ENCODE results near the gene BST1. TPM values are rescaled to one million over a fixed set of nuclear protein-coding genes. Genes with fewer than 3 reads are reported as not detected.
"Not testable (repeated sequence)": the region's sequence is repeated elsewhere in the genome, so short reads cannot be mapped to it uniquely, and the experiment has no call there.

Gene BST1
- total and polyA plus RNA-seq, 9 donors, result 4.0 to 7.9 (median 4.9) TPM

GRCh38 chr4:15755321-15756155 is 52.7 kb downstream of the BST1 start:
- WGBS (ENCODE audit: insufficient coverage), result no CpG with 5 or more reads among the region's 4 CpGs
- no peaks in the 10 kb centered on the region for H3K36me3 ChIP-seq (ENCODE audit: control insufficient read depth, insufficient read depth, low read length)

GRCh38 chr4:15756361-15756861 is 53.5 kb downstream of the BST1 start:
- no peaks in the 10 kb centered on the region for H3K27me3 ChIP-seq (ENCODE audit: control insufficient read depth, insufficient read depth, low read length)
- 78% methylated on average over 3 of the region's 6 CpGs for WGBS (ENCODE audit: insufficient coverage)
- DNase-seq, result peak; percentile 14
- no peaks in the 10 kb centered on the region for H3K36me3 ChIP-seq (ENCODE audit: control insufficient read depth, insufficient read depth, low read length)
- H3K9me3 ChIP-seq (replicated peaks; ENCODE audit: control insufficient read depth, low read depth, low read length), result no peaks in the 10 kb centered on the region
- H3K27ac ChIP-seq (ENCODE audit: low read length), result no peak overlapping the region
- H3K4me3 ChIP-seq (ENCODE audit: low read length), result no peak overlapping the region
- H3K4me1 ChIP-seq (ENCODE audit: control insufficient read depth, insufficient read depth, low read length), result no peaks in the 10 kb centered on the region

More at GRCh38 chr4:15755321-15756155, 52.7 kb downstream of the BST1 start:
- Histone ChIP-seq H3K4me3 (ENCODE audit: low read length) (no peak overlapping the region), H3K27ac (ENCODE audit: low read length) (no peak overlapping the region), H3K27me3 (ENCODE audit: control insufficient read depth, insufficient read depth, low read length) (no peaks in the 10 kb centered on the region), H3K4me1 (ENCODE audit: control insufficient read depth, insufficient read depth, low read length) (no peaks in the 10 kb centered on the region), H3K9me3 (replicated peaks; ENCODE audit: control insufficient read depth, low read depth, low read length) (no peaks in the 10 kb centered on the region)
- no peak for DNase-seq

GRCh38 chr4:15757054-15757453 is 54.2 kb downstream of the BST1 start:
- Histone ChIP-seq H3K36me3 (ENCODE audit: control insufficient read depth, insufficient read depth, low read length) (no peaks in the 10 kb centered on the region), H3K9me3 (replicated peaks; ENCODE audit: control insufficient read depth, low read depth, low read length) (no peaks in the 10 kb centered on the region), H3K27me3 (ENCODE audit: control insufficient read depth, insufficient read depth, low read length) (no peaks in the 10 kb centered on the region), H3K4me1 (ENCODE audit: control insufficient read depth, insufficient read depth, low read length) (no peaks in the 10 kb centered on the region), H3K4me3 (ENCODE audit: low read length) (no peak overlapping the region), H3K27ac (ENCODE audit: low read length) (no peak overlapping the region)
- no peak for DNase-seq
- WGBS (ENCODE audit: insufficient coverage), result 80% methylated on average over 1 of the region's 4 CpGs

GRCh38 chr4:15758294-15758693 is 55.4 kb downstream of the BST1 start:
- Histone ChIP-seq H3K27ac (ENCODE audit: low read length) (no peak overlapping the region), H3K9me3 (replicated peaks; ENCODE audit: control insufficient read depth, low read depth, low read length) (no peaks in the 10 kb centered on the region), H3K27me3 (ENCODE audit: control insufficient read depth, insufficient read depth, low read length) (no peaks in the 10 kb centered on the region), H3K4me1 (ENCODE audit: control insufficient read depth, insufficient read depth, low read length) (no peaks in the 10 kb centered on the region), H3K4me3 (ENCODE audit: low read length) (no peak overlapping the region), H3K36me3 (ENCODE audit: control insufficient read depth, insufficient read depth, low read length) (no peaks in the 10 kb centered on the region)
- DNase-seq, result no peak
- WGBS (ENCODE audit: insufficient coverage), result 86% methylated on average over 2 of the region's 4 CpGs

GRCh38 chr4:15762460-15762859 is 59.6 kb downstream of the BST1 start:
- not testable (repeated sequence) for H3K27me3 ChIP-seq (ENCODE audit: control insufficient read depth, insufficient read depth, low read length); H3K4me1 ChIP-seq (ENCODE audit: control insufficient read depth, insufficient read depth, low read length); H3K9me3 ChIP-seq (replicated peaks; ENCODE audit: control insufficient read depth, low read depth, low read length); H3K4me3 ChIP-seq (ENCODE audit: low read length); DNase-seq; H3K27ac ChIP-seq (ENCODE audit: low read length); H3K36me3 ChIP-seq (ENCODE audit: control insufficient read depth, insufficient read depth, low read length)

GRCh38 chr4:15765391-15765790 is 62.5 kb downstream of the BST1 start:
- no peak for DNase-seq
- Histone ChIP-seq H3K36me3 (ENCODE audit: control insufficient read depth, insufficient read depth, low read length) (no peaks in the 10 kb centered on the region), H3K9me3 (replicated peaks; ENCODE audit: control insufficient read depth, low read depth, low read length) (no peaks in the 10 kb centered on the region), H3K4me1 (ENCODE audit: control insufficient read depth, insufficient read depth, low read length) (no peaks in the 10 kb centered on the region), H3K27ac (ENCODE audit: low read length) (no peak overlapping the region), H3K4me3 (ENCODE audit: low read length) (no peak overlapping the region), H3K27me3 (ENCODE audit: control insufficient read depth, insufficient read depth, low read length) (no peaks in the 10 kb centered on the region)
- WGBS (ENCODE audit: insufficient coverage), result 69% methylated on average over 6 of the region's 6 CpGs

GRCh38 chr4:15765910-15766697 is 63.2 kb downstream of the BST1 start:
- Histone ChIP-seq H3K27ac (ENCODE audit: low read length) (no peak overlapping the region), H3K4me3 (ENCODE audit: low read length) (no peak overlapping the region), H3K4me1 (ENCODE audit: control insufficient read depth, insufficient read depth, low read length) (no peaks in the 10 kb centered on the region), H3K9me3 (replicated peaks; ENCODE audit: control insufficient read depth, low read depth, low read length) (no peaks in the 10 kb centered on the region), H3K27me3 (ENCODE audit: control insufficient read depth, insufficient read depth, low read length) (no peaks in the 10 kb centered on the region), H3K36me3 (ENCODE audit: control insufficient read depth, insufficient read depth, low read length) (no peaks in the 10 kb centered on the region)
- 60% methylated on average over 3 of the region's 6 CpGs for WGBS (ENCODE audit: insufficient coverage)
- no peak for DNase-seq

GRCh38 chr4:15766821-15767220 is 64.0 kb downstream of the BST1 start:
- Histone ChIP-seq H3K9me3 (replicated peaks; ENCODE audit: control insufficient read depth, low read depth, low read length) (no peaks in the 10 kb centered on the region), H3K27me3 (ENCODE audit: control insufficient read depth, insufficient read depth, low read length) (no peaks in the 10 kb centered on the region), H3K27ac (ENCODE audit: low read length) (no peak overlapping the region), H3K36me3 (ENCODE audit: control insufficient read depth, insufficient read depth, low read length) (no peaks in the 10 kb centered on the region), H3K4me3 (ENCODE audit: low read length) (no peak overlapping the region), H3K4me1 (ENCODE audit: control insufficient read depth, insufficient read depth, low read length) (no peaks in the 10 kb centered on the region)
- no peak for DNase-seq
- WGBS (ENCODE audit: insufficient coverage), result 83% methylated on average over 5 of the region's 8 CpGs

GRCh38 chr4:15769202-15769601 is 66.3 kb downstream of the BST1 start:
- WGBS (ENCODE audit: insufficient coverage), result 63% methylated on average over 2 of the region's 2 CpGs
- H3K27me3 ChIP-seq (ENCODE audit: control insufficient read depth, insufficient read depth, low read length), result peaks cover 1% of the 10 kb centered on the region
- H3K4me1 ChIP-seq (ENCODE audit: control insufficient read depth, insufficient read depth, low read length), result no peaks in the 10 kb centered on the region

More at GRCh38 chr4:15769202-15769601, 66.3 kb downstream of the BST1 start:
- Histone ChIP-seq H3K36me3 (ENCODE audit: control insufficient read depth, insufficient read depth, low read length) (no peaks in the 10 kb centered on the region), H3K9me3 (replicated peaks; ENCODE audit: control insufficient read depth, low read depth, low read length) (no peaks in the 10 kb centered on the region), H3K27ac (ENCODE audit: low read length) (no peak overlapping the region), H3K4me3 (ENCODE audit: low read length) (no peak overlapping the region)
- DNase-seq, result no peak
